ENCODE results near the gene MRPL36. TPM values are rescaled to one million over a fixed set of nuclear protein-coding genes. Genes with fewer than 3 reads are reported as not detected.

MRPL36 gene
- total and polyA plus RNA-seq, 4 donors = 22.3 to 106 (median 56.3) TPM

GRCh38 chr5:1838013-1838412, 38.4 kb upstream of the MRPL36 start:
- Histone ChIP-seq H3K4me1 (ENCODE audit: control insufficient read depth in 4 of 4, insufficient read depth in 4 of 4, low read length in 3 of 4) (no peaks in the 10 kb centered on the region), H3K4me3 (ENCODE audit: low read depth in 1 of 3, low read length in 3 of 3) (no peak overlapping the region), H3K27ac (ENCODE audit: low read depth in 1 of 2, low read length in 2 of 2) (no peak overlapping the region), H3K27me3 (ENCODE audit: control insufficient read depth in 4 of 4, insufficient read depth in 4 of 4, low read length in 3 of 4) (no peaks in the 10 kb centered on the region), H3K9me3 (ENCODE audit: control insufficient read depth in 4 of 4, low read length in 3 of 4) (no peaks in the 10 kb centered on the region), H3K36me3 (ENCODE audit: control insufficient read depth in 4 of 4, insufficient read depth in 3 of 4, low read depth in 1 of 4, low read length in 3 of 4) (no peaks in the 10 kb centered on the region), H3K9ac (ENCODE audit: low read depth in 1 of 2, low read length in 2 of 2) (no peak overlapping the region)
- WGBS = 87% methylated on average over 9 of the region's 9 CpGs
- TF ChIP-seq RXRA (IDR thresholded peaks at IDR 0.05) (no peak), RAD21 (IDR thresholded peaks at IDR 0.05) (no peak), FOXA2 (IDR thresholded peaks at IDR 0.05) (no peak), NR2F2 (IDR thresholded peaks at IDR 0.05) (no peak), HNF4A (conservative IDR thresholded peaks at IDR 0.05) (no peak), JUND (IDR thresholded peaks at IDR 0.05) (no peak), ZBTB33 (IDR thresholded peaks at IDR 0.05) (no peak), YY1 (IDR thresholded peaks at IDR 0.05) (no peak), EGR1 (IDR thresholded peaks at IDR 0.05; ENCODE audit: low read depth in 2 of 2) (no peak), GABPA (IDR thresholded peaks at IDR 0.05 in 1 of 2, conservative IDR thresholded peaks at IDR 0.05 in 1 of 2) (no peak), ATF3 (IDR thresholded peaks at IDR 0.05) (no peak), HNF4G (IDR thresholded peaks at IDR 0.05) (no peak), TAF1 (conservative IDR thresholded peaks at IDR 0.05) (no peak), SP1 (IDR thresholded peaks at IDR 0.05) (no peak)
- TF ChIP-seq, protein P1, sequence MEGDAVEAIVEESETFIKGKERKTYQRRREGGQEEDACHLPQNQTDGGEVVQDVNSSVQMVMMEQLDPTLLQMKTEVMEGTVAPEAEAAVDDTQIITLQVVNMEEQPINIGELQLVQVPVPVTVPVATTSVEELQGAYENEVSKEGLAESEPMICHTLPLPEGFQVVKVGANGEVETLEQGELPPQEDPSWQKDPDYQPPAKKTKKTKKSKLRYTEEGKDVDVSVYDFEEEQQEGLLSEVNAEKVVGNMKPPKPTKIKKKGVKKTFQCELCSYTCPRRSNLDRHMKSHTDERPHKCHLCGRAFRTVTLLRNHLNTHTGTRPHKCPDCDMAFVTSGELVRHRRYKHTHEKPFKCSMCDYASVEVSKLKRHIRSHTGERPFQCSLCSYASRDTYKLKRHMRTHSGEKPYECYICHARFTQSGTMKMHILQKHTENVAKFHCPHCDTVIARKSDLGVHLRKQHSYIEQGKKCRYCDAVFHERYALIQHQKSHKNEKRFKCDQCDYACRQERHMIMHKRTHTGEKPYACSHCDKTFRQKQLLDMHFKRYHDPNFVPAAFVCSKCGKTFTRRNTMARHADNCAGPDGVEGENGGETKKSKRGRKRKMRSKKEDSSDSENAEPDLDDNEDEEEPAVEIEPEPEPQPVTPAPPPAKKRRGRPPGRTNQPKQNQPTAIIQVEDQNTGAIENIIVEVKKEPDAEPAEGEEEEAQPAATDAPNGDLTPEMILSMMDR (IDR thresholded peaks at IDR 0.05; ENCODE audit: low read depth, low read length, missing input control) = no peak
- TF ChIP-seq, protein P2, sequence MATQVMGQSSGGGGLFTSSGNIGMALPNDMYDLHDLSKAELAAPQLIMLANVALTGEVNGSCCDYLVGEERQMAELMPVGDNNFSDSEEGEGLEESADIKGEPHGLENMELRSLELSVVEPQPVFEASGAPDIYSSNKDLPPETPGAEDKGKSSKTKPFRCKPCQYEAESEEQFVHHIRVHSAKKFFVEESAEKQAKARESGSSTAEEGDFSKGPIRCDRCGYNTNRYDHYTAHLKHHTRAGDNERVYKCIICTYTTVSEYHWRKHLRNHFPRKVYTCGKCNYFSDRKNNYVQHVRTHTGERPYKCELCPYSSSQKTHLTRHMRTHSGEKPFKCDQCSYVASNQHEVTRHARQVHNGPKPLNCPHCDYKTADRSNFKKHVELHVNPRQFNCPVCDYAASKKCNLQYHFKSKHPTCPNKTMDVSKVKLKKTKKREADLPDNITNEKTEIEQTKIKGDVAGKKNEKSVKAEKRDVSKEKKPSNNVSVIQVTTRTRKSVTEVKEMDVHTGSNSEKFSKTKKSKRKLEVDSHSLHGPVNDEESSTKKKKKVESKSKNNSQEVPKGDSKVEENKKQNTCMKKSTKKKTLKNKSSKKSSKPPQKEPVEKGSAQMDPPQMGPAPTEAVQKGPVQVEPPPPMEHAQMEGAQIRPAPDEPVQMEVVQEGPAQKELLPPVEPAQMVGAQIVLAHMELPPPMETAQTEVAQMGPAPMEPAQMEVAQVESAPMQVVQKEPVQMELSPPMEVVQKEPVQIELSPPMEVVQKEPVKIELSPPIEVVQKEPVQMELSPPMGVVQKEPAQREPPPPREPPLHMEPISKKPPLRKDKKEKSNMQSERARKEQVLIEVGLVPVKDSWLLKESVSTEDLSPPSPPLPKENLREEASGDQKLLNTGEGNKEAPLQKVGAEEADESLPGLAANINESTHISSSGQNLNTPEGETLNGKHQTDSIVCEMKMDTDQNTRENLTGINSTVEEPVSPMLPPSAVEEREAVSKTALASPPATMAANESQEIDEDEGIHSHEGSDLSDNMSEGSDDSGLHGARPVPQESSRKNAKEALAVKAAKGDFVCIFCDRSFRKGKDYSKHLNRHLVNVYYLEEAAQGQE (IDR thresholded peaks at IDR 0.05) = no peak
- TF ChIP-seq, protein P3, sequence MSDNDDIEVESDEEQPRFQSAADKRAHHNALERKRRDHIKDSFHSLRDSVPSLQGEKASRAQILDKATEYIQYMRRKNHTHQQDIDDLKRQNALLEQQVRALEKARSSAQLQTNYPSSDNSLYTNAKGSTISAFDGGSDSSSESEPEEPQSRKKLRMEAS (IDR thresholded peaks at IDR 0.05) = no peak
- DNase-seq (ENCODE audit: low spot score) = no peak
